ENCODE data around the gene SYN1. TPM values are rescaled to one million over a fixed set of nuclear protein-coding genes. Genes with fewer than 3 reads are reported as not detected.
A peak's percentile ranks its signal among the peaks of the same experiment; 100 is the strongest.

SYN1 gene
- polyA plus RNA-seq, 3 donors, result 0.11 to 4.0 (median 0.29) TPM

- Histone ChIP-seq H3K9me3 (replicated peaks in 1 of 2; ENCODE audit: control insufficient read depth in 1 of 2, insufficient read depth in 1 of 2, low read length in 2 of 2) (no peaks in the 10 kb centered on the region), H3K79me2 (ENCODE audit: insufficient read depth, low read length) (peaks cover 15% of the 10 kb centered on the region), H3K27ac (ENCODE audit: low read depth in 1 of 2, low read length in 2 of 2) (no peak overlapping the region), H3K36me3 (replicated peaks in 1 of 2; ENCODE audit: control insufficient read depth in 1 of 2, insufficient read depth in 2 of 2, low read length in 2 of 2) (peaks cover 6 to 25% of the 10 kb centered on the region in 2 donors), H2AFZ (ENCODE audit: insufficient read depth, low read depth, low read length, poor library complexity, severe bottlenecking) (no peak overlapping the region), H3K4me1 (ENCODE audit: control insufficient read depth in 1 of 2, insufficient read depth in 2 of 2, low read length in 2 of 2) (peaks cover 24 to 39% of the 10 kb centered on the region in 2 donors), H3K27me3 (ENCODE audit: control insufficient read depth in 2 of 2, insufficient read depth in 2 of 2, low read length in 2 of 2) (no peaks in the 10 kb centered on the region), H3K9ac (ENCODE audit: insufficient read depth, low read length, poor library complexity, severe bottlenecking) (no peak overlapping the region), H3K4me3 (replicated peaks in 1 of 3; ENCODE audit: low read depth in 2 of 3, low read length in 3 of 3) (no peak overlapping the region), H3K4me2 (replicated peaks; ENCODE audit: extremely low read depth, low read length, poor library complexity, severe bottlenecking) (no peak overlapping the region), H4K20me1 (ENCODE audit: insufficient read depth, low read length) (peaks cover 23% of the 10 kb centered on the region)
- Mint-ChIP-seq H3K27me3 (ENCODE audit: low read depth in 3 of 3) (peaks cover 0 to 5% (median 3%) of the 10 kb centered on the region in 3 donors), H3K27ac (no peak overlapping the region), H3K36me3 (peaks cover 32 to 35% of the 10 kb centered on the region in 2 donors), H3K9me3 (peaks cover 0 to 2% (median 0%) of the 10 kb centered on the region in 7 donors), H3K4me3 (no peak overlapping the region), H3K4me1 (peaks cover 35% of the 10 kb centered on the region)
- TF ChIP-seq, protein P1, sequence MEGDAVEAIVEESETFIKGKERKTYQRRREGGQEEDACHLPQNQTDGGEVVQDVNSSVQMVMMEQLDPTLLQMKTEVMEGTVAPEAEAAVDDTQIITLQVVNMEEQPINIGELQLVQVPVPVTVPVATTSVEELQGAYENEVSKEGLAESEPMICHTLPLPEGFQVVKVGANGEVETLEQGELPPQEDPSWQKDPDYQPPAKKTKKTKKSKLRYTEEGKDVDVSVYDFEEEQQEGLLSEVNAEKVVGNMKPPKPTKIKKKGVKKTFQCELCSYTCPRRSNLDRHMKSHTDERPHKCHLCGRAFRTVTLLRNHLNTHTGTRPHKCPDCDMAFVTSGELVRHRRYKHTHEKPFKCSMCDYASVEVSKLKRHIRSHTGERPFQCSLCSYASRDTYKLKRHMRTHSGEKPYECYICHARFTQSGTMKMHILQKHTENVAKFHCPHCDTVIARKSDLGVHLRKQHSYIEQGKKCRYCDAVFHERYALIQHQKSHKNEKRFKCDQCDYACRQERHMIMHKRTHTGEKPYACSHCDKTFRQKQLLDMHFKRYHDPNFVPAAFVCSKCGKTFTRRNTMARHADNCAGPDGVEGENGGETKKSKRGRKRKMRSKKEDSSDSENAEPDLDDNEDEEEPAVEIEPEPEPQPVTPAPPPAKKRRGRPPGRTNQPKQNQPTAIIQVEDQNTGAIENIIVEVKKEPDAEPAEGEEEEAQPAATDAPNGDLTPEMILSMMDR (IDR thresholded peaks at IDR 0.05), result no peak
- 100% methylated on average over 1 of the region's 16 CpGs for WGBS (ENCODE audit: insufficient coverage)
- intact Hi-C loops (cut with micrococcal nuclease), result loop anchor here in 1 of 2 donors (5.0 kb wide), 1 partner anchor 42 kb away; the partner anchor contains the start of gene CFP
- no peak for DNase-seq
Observed at GRCh38 chrX:47585273-47585672, 34.4 kb downstream of the SYN1 start.

GRCh38 chrX:47584714-47585113 lies 34.9 kb downstream of the SYN1 start:
- Histone ChIP-seq H3K9ac (ENCODE audit: insufficient read depth, low read length, poor library complexity, severe bottlenecking) (no peak overlapping the region), H3K27ac (ENCODE audit: low read depth in 1 of 2, low read length in 2 of 2) (no peak overlapping the region), H3K4me1 (ENCODE audit: control insufficient read depth in 1 of 2, insufficient read depth in 2 of 2, low read length in 2 of 2) (peaks cover 28 to 44% of the 10 kb centered on the region in 2 donors), H3K9me3 (replicated peaks in 1 of 2; ENCODE audit: control insufficient read depth in 1 of 2, insufficient read depth in 1 of 2, low read length in 2 of 2) (no peaks in the 10 kb centered on the region), H4K20me1 (ENCODE audit: insufficient read depth, low read length) (peaks cover 23% of the 10 kb centered on the region), H3K27me3 (ENCODE audit: control insufficient read depth in 2 of 2, insufficient read depth in 2 of 2, low read length in 2 of 2) (no peaks in the 10 kb centered on the region), H3K4me3 (replicated peaks in 1 of 3; ENCODE audit: low read depth in 2 of 3, low read length in 3 of 3) (no peak overlapping the region), H3K36me3 (replicated peaks in 1 of 2; ENCODE audit: control insufficient read depth in 1 of 2, insufficient read depth in 2 of 2, low read length in 2 of 2) (peaks cover 6 to 25% of the 10 kb centered on the region in 2 donors), H3K4me2 (replicated peaks; ENCODE audit: extremely low read depth, low read length, poor library complexity, severe bottlenecking) (peak overlapping the region; percentile 76), H2AFZ (ENCODE audit: insufficient read depth, low read depth, low read length, poor library complexity, severe bottlenecking) (no peak overlapping the region), H3K79me2 (ENCODE audit: insufficient read depth, low read length) (peaks cover 15% of the 10 kb centered on the region)
- H3K4me3 Mint-ChIP-seq, result no peak overlapping the region
- peaks cover 0 to 5% (median 3%) of the 10 kb centered on the region in 3 donors for H3K27me3 Mint-ChIP-seq (ENCODE audit: low read depth in 3 of 3)
- no peak for DNase-seq
- peaks cover 32 to 37% of the 10 kb centered on the region in 2 donors for H3K36me3 Mint-ChIP-seq
- H3K9me3 Mint-ChIP-seq, result peaks cover 0 to 2% (median 0%) of the 10 kb centered on the region in 7 donors
- TF ChIP-seq, protein P1 (IDR thresholded peaks at IDR 0.05), result no peak
- peaks cover 38% of the 10 kb centered on the region for H3K4me1 Mint-ChIP-seq
- intact Hi-C loops (cut with micrococcal nuclease), result loop anchor here (5.0 kb wide), 2 partner anchors 43 to 48 kb away; partner anchors contain the start of gene CFP (in 1 of the 2)
- no peak overlapping the region for H3K27ac Mint-ChIP-seq
- no CpG with 5 or more reads among the region's 6 CpGs for WGBS (ENCODE audit: insufficient coverage)

All from CD14-positive monocyte (primary cell).